IMR-90 (cell line): ENCODE results near the gene SP8. TPM values are rescaled to one million over a fixed set of nuclear protein-coding genes. Genes with fewer than 3 reads are reported as not detected.

Experiments used
- ATAC-seq: fragments of 200-7000 bp; cut with Tn5 transposase; 2 replicates; pipeline ENCODE4 v1.9.1; 2020; ENCODE audit warnings: low read depth, mild to moderate bottlenecking, moderate library complexity
- BruUV-seq: library from RNA; stranded (reverse); fragments of 400-500 nt; replicated peaks from 2 replicates; lab custom pipeline; 2021; lab: Mats Ljungman, UMichigan
- CTCF ChIA-PET: fragments of 300-600 bp; formaldehyde crosslinking; extraction: SDS; loops from one replicate; lab custom pipeline; 2021; ENCODE audit warnings: antibody characterized with exemption; lab: Yijun Ruan, JAX
- POLR2A ChIA-PET: fragments of 300-600 bp; sonication (Branson Sonifier 250); formaldehyde crosslinking; loops from one replicate; lab custom pipeline; 2022; ENCODE audit warnings: antibody characterized with exemption; ENCODE audit not compliant: unreplicated experiment; lab: Charles Lee
- DNase-seq: peaks from one replicate; pipeline ENCODE4 v3.0.0; 2013
- H2AFZ ChIP-seq: replicated peaks from 2 replicates; pipeline ENCODE3; 2013; ENCODE audit warnings: low read length, mild to moderate bottlenecking; ENCODE audit not compliant: poor library complexity
- H2AK5ac ChIP-seq: 2 replicates; pipeline ENCODE4 v1.6.1; 2013; ENCODE audit warnings: low read depth, low read length, inconsistent platforms
- H2AK9ac ChIP-seq: replicated peaks from 2 replicates; pipeline ENCODE3; 2013; ENCODE audit warnings: mild to moderate bottlenecking, low read depth, low read length, moderate library complexity; ENCODE audit not compliant: poor library complexity
- H2BK120ac ChIP-seq: 2 replicates; pipeline ENCODE4 v1.6.1; 2013; ENCODE audit warnings: low read depth, low read length, inconsistent platforms
- H2BK15ac ChIP-seq: 3 replicates; pipeline ENCODE4 v1.6.1; 2013; ENCODE audit warnings: low read depth, low read length, inconsistent platforms
- H2BK20ac ChIP-seq: 2 replicates; pipeline ENCODE4 v1.6.1; 2013; ENCODE audit warnings: low read depth, mild to moderate bottlenecking, inconsistent platforms, low read length, moderate library complexity
- H2BK5ac ChIP-seq: 2 replicates; pipeline ENCODE4 v1.6.1; 2013; ENCODE audit warnings: mild to moderate bottlenecking, low read depth, low read length, inconsistent platforms; ENCODE audit not compliant: poor library complexity, severe bottlenecking
- H3K14ac ChIP-seq: replicated peaks from 2 replicates; pipeline ENCODE4 v1.6.1; 2013; ENCODE audit warnings: low read depth, low read length, inconsistent platforms
- H3K18ac ChIP-seq: 2 replicates; pipeline ENCODE4 v1.6.1; 2013; ENCODE audit warnings: low read depth, low read length, control low read depth
- H3K23ac ChIP-seq: 2 replicates; pipeline ENCODE4 v1.6.1; 2013; ENCODE audit warnings: low read depth, low read length, inconsistent platforms
- H3K27ac ChIP-seq: 2 replicates; pipeline ENCODE4 v1.5.1; 2013; ENCODE audit warnings: mild to moderate bottlenecking, control low read depth, low read length; ENCODE audit not compliant: insufficient read depth
- H3K27me3 ChIP-seq: 2 replicates; pipeline ENCODE4 v1.6.1; 2013; ENCODE audit warnings: low read length; ENCODE audit not compliant: control insufficient read depth, insufficient read depth
- H3K36me3 ChIP-seq: 2 replicates; pipeline ENCODE4 v1.6.1; 2013; ENCODE audit warnings: low read length, mixed read lengths; ENCODE audit not compliant: control insufficient read depth, insufficient read depth
- H3K4ac ChIP-seq: 2 replicates; pipeline ENCODE4 v1.6.1; 2013; ENCODE audit warnings: low read depth, low read length, inconsistent platforms
- H3K4me1 ChIP-seq: 2 replicates; pipeline ENCODE4 v1.6.1; 2013; ENCODE audit warnings: low read length, mixed read lengths; ENCODE audit not compliant: control insufficient read depth, insufficient read depth
- H3K4me2 ChIP-seq: 2 replicates; pipeline ENCODE4 v1.6.1; 2013; ENCODE audit warnings: low read depth, mild to moderate bottlenecking, control low read depth, low read length, moderate library complexity
- H3K4me3 ChIP-seq: 2 replicates; pipeline ENCODE4 v1.5.1; 2013; ENCODE audit warnings: low read depth, mild to moderate bottlenecking, control low read depth, low read length, moderate library complexity; ENCODE audit not compliant: insufficient read depth
- H3K56ac ChIP-seq: 2 replicates; pipeline ENCODE4 v1.6.1; 2013; ENCODE audit warnings: low read length, inconsistent platforms; ENCODE audit not compliant: insufficient read depth; ENCODE audit errors: extremely low read depth
- H3K79me1 ChIP-seq, 2 experiments: 2 replicates each; pipeline ENCODE4 v1.6.1; 2013; ENCODE audit warnings: low read length in 2 of 2, inconsistent platforms in 1 of 2, low read depth in 1 of 2
- H3K9ac ChIP-seq: 2 replicates; pipeline ENCODE4 v1.6.1; 2013; ENCODE audit warnings: low read depth, low read length, control low read depth
- H3K9me1 ChIP-seq: 2 replicates; pipeline ENCODE4 v1.6.1; 2013; ENCODE audit warnings: low read length, inconsistent platforms; ENCODE audit not compliant: insufficient read depth
- H3K9me3 ChIP-seq: 2 replicates; pipeline ENCODE4 v1.6.1; 2013; ENCODE audit warnings: low read length; ENCODE audit not compliant: control insufficient read depth, insufficient read depth
- H4K20me1 ChIP-seq: 2 replicates; pipeline ENCODE4 v1.6.1; 2013; ENCODE audit warnings: low read length, inconsistent platforms; ENCODE audit not compliant: insufficient read depth
- H4K5ac ChIP-seq: 2 replicates; pipeline ENCODE4 v1.6.1; 2013; ENCODE audit warnings: mild to moderate bottlenecking, low read depth, low read length, control low read depth
- H4K8ac ChIP-seq, 2 experiments: 2 replicates each; pipeline ENCODE4 v1.6.1; 2013; ENCODE audit warnings: low read depth in 2 of 2, low read length in 2 of 2, control low read depth in 1 of 2, inconsistent platforms in 1 of 2
- H4K91ac ChIP-seq: 2 replicates; pipeline ENCODE4 v1.6.1; 2013; ENCODE audit warnings: low read depth, low read length, inconsistent platforms; ENCODE audit not compliant: insufficient read depth
- WGBS, 2 experiments: methylation state at CpG; one replicate each; pipeline versions ENCODE4 v1.1.5 to v1.1.7; 2013; ENCODE audit warnings: missing lambda C conversion rate in 2 of 2; ENCODE audit not compliant: insufficient read length in 1 of 2; ENCODE audit errors: extremely low coverage in 2 of 2; 5-methylcytosine and 5-hydroxymethylcytosine counted together
- dilution Hi-C: fragments of 300-500 bp; cut with HindIII; formaldehyde crosslinking; loops from one replicate; pipeline ENCODE4 v1.14.3; 2018; ENCODE audit warnings: low sequenced_read_pairs; ENCODE audit not compliant: unreplicated experiment
- in situ Hi-C: fragments of 300-500 bp; cut with MboI; formaldehyde crosslinking; loops from 3 replicates; pipeline ENCODE4 v1.14.3; 2019; ENCODE audit warnings: low sequenced_read_pairs, inconsistent platforms, mixed read lengths
- intact Hi-C: fragments of 100-400 bp; cut with micrococcal nuclease; formaldehyde crosslinking; loops from 2 replicates; pipeline ENCODE4 v1.10.0; 2022
- polyA plus RNA-seq, 3 experiments: library from polyadenylated mRNA; depleted of rRNA; stranded (reverse); fragments of >200 nt; gene quantifications; 2 replicates each; pipeline ENCODE4 v1.2.3, GENCODE V29; 2012; ENCODE audit warnings: low replicate concordance in 1 of 3
- total RNA-seq: library from RNA; depleted of rRNA; stranded (reverse); fragments of >200 nt; gene quantifications from 2 replicates; pipeline ENCODE4 v1.2.3, GENCODE V29; 2012
- TF ChIP-seq, protein P1 (sequence below): fragments of 150-350 bp; IDR thresholded peaks from 2 replicates; pipeline ENCODE4 v1.6.1; 2017; ENCODE audit warnings: mild to moderate bottlenecking, antibody characterized with exemption, low read length, low read depth

SP8 gene
- total and polyA plus RNA-seq, 2 of the 4 experiments (the other 2 are of a cell fraction), result not detected

DNA sequence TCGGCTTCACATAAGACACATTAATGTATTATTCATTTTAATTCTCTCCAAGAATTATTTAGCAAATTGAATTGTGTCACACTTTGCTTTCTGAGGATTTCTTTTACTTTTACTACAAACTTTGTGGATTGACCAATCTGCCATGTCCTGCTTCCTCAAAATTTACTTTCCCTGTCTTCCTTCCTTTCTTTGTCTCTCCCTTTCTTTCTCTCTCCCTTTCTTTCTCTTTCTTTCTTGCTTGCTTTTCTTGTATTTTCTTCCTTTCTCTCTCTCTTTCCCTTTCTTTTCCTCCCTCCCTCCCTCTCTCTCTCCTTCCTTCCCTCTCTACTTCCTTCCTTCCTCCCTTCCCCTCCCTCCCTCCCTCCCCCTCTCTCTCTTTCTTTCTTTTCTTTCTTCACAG lies 37.8 kb downstream of the SP8 start:
- Histone ChIP-seq H2BK5ac (no peak overlapping the region), H3K18ac (no peak overlapping the region), H3K4me3 (no peak overlapping the region), H3K23ac (no peak overlapping the region), H2AFZ (no peak overlapping the region), H3K9ac (no peak overlapping the region), H2AK9ac (no peak overlapping the region), H2AK5ac (no peak overlapping the region), H3K79me1 (no peaks in the 10 kb centered on the region), H4K91ac (no peak overlapping the region), H2BK120ac (no peak overlapping the region), H2BK20ac (no peak overlapping the region), H3K4me2 (no peak overlapping the region), H3K14ac (no peak overlapping the region), H4K5ac (no peak overlapping the region), H3K4me1 (no peaks in the 10 kb centered on the region), H3K27me3 (no peaks in the 10 kb centered on the region), H3K9me3 (peaks cover 12% of the 10 kb centered on the region; the same call in 1 of the 2 replicates), H3K9me1 (no peaks in the 10 kb centered on the region), H2BK15ac (no peak overlapping the region), H4K20me1 (no peaks in the 10 kb centered on the region), H3K36me3 (no peaks in the 10 kb centered on the region), H3K4ac (no peak overlapping the region), H3K56ac (no peak overlapping the region), H4K8ac (no peak overlapping the region), H3K27ac (no peak overlapping the region)
- TF ChIP-seq, protein P1, sequence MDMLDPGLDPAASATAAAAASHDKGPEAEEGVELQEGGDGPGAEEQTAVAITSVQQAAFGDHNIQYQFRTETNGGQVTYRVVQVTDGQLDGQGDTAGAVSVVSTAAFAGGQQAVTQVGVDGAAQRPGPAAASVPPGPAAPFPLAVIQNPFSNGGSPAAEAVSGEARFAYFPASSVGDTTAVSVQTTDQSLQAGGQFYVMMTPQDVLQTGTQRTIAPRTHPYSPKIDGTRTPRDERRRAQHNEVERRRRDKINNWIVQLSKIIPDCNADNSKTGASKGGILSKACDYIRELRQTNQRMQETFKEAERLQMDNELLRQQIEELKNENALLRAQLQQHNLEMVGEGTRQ, result no peak
- ChIA-PET CTCF (interaction anchor here (0.6 kb wide), 1 partner anchor 759 kb away, joined by 3 read pairs; no protein-coding TSS in a partner anchor), POLR2A (no interaction called here)
- intact Hi-C loops, result no loop called here
- WGBS, 2 experiments, result no CpG with 5 or more reads among the region's 1 CpG
- ATAC-seq, result no peak
- no peak for DNase-seq
- BruUV-seq, result no TSS peak
- dilution Hi-C loops, result no loop called here
- in situ Hi-C loops, result no loop called here
